Adrenal gland (tissue), 12 donors: ENCODE results near the gene SUN5. TPM values are rescaled to one million over a fixed set of nuclear protein-coding genes. Genes with fewer than 3 reads are reported as not detected.

Source experiments
- DNase-seq, 7 donors: peaks; one replicate each; pipeline ENCODE4 v3.0.0-alpha.2; 2019 to 2020
- H3K27ac ChIP-seq, 5 donors: fragments of 200-600 bp; sonication (generic) in 4 of 5; 1 replicate in 3 of 5; 2 replicates in 2 of 5; pipeline versions ENCODE4 v1.5.1 to v1.8.0; 2016 to 2020; ENCODE audit warnings: mild to moderate bottlenecking in 1 of 5
- H3K27me3 ChIP-seq: fragments of 200-600 bp; 2 replicates; pipeline ENCODE4 v1.8.0; 2021
- H3K36me3 ChIP-seq, 2 donors: fragments of 200-600 bp; replicated peaks in 1 of 2; 1 replicate in 1 of 2; 2 replicates in 1 of 2; pipeline versions ENCODE4 v1.5.1 to v1.8.0; 2018 to 2022
- H3K4me1 ChIP-seq, 2 donors: fragments of 200-600 bp; replicated peaks in 1 of 2; 1 replicate in 1 of 2; 2 replicates in 1 of 2; pipeline versions ENCODE4 v1.5.1 to v1.8.0; 2018 to 2021
- H3K4me3 ChIP-seq, 4 donors: fragments of 200-600 bp; sonication (generic) in 3 of 4; one replicate each; pipeline ENCODE4 v1.5.1; 2016 to 2018
- H3K9me3 ChIP-seq, 3 donors: fragments of 200-600 bp; sonication (generic) in 1 of 3; replicated peaks in 1 of 3; 1 replicate in 2 of 3; 2 replicates in 1 of 3; pipeline versions ENCODE4 v1.5.1 to v1.8.0; 2016 to 2021
- POLR2A ChIP-seq, 2 donors: fragments of 450-650 bp; IDR thresholded peaks; one replicate each; pipeline ENCODE4 v1.6.1; 2017; ENCODE audit warnings: antibody characterized with exemption in 2 of 2, mild to moderate bottlenecking in 2 of 2, moderate library complexity in 1 of 2
- WGBS, 4 donors: extraction: QIAGEN DNeasy Blood & Tissue Kit in 2 of 4; methylation state at CpG; one replicate each; pipeline versions ENCODE4 v1.1.5 to v1.1.7; 2013 to 2017; 5-methylcytosine and 5-hydroxymethylcytosine counted together
- intact Hi-C, 2 donors: fragments of 100-400 bp; cut with DNase I; formaldehyde crosslinking; loops; one replicate each; pipeline versions ENCODE4 v1.14.1 to v1.15.0; 2022 to 2023
- polyA plus RNA-seq, 3 donors: library from polyadenylated mRNA; stranded (reverse); fragments of 200-250 nt in 2 of 3; fragments of 350-450 nt in 1 of 3; fragmentation: Illumina TruSeq in 1 of 3; extraction: RNeasy Lipid Tissue Mini Kit (QIAGEN cat#74804) in 1 of 3; gene quantifications; one replicate each; pipeline ENCODE4 v1.2.3, GENCODE V29; 2013 to 2014
- total RNA-seq, 9 donors: library from RNA; depleted of rRNA in 4 of 9; stranded (reverse); fragments of >200 nt in 4 of 9; fragments of 120-200 nt in 1 of 9; fragmentation: NEBNext Ultra II Directional in 1 of 9; extraction: Animal tissue kit (Norgen Biotek cat#: 25700) in 1 of 9; gene quantifications; one replicate each; pipeline versions ENCODE4 v1.1.0 to v1.2.4, GENCODE V29; 2013 to 2023
- TF ChIP-seq, protein P1 (sequence below), 6 experiments: fragments of 450-650 bp in 4 of 6; fragments of 200-600 bp in 2 of 6; sonication (generic) in 1 of 6; IDR thresholded peaks; 1 replicate in 5 of 6; 2 replicates in 1 of 6; pipeline versions ENCODE4 v1.5.1 to v1.8.0; 2016 to 2021; ENCODE audit warnings: antibody characterized with exemption in 6 of 6, mild to moderate bottlenecking in 2 of 6, moderate library complexity in 1 of 6
- donor health status: healthy with polysubstance abuse.
- donor health status: Bipolar disorder and iron deficiency.
- donor health status: DM: yes; HTN: yes; CAD: no.
- donor health status: DM: no; HTN: no; CAD: no.
- donor health status: DM: no; HTN: no; CAD: no.
- donor health status: DM: yes; HTN: yes; CAD: no.

SUN5 gene
- total and polyA plus RNA-seq, 12 donors: not detected

DNA sequence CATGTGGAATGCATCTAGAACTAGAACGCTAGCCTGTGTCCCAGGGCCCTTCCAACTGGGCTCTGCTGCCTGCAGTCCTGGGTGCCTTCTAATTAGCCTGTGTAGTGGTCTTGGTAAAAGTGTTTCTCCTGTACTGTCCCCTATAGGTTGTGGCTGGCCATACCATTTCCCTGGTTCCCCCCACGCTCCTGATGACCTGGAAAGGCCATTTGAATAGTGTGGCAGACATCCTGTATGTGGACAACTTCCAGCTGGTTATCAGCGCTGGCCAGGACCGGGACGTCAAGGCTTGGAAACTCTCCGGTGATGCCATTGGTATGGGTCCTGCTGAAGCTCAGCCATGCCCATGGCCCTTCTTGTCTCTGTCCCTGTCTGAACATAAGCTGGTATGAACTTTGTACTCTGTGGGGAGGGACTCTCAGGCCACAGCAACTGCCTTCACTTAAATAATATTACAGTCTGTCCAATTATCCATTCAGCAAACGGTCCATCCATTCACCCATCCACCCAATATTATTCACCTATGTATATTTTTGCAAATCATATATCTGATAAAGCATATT, 60.7 kb downstream of the SUN5 start:
- intact Hi-C loops: no loop called here
- Histone ChIP-seq H3K4me1 (no peaks in the 10 kb centered on the region), H3K9me3 (no peaks in the 10 kb centered on the region), H3K27me3 (no peaks in the 10 kb centered on the region), H3K36me3 (no peaks in the 10 kb centered on the region), H3K4me3 (no peak overlapping the region), H3K27ac (no peak overlapping the region)
- no peak for DNase-seq
- no peak for TF ChIP-seq POLR2A (IDR thresholded peaks at IDR 0.05)
- TF ChIP-seq, protein P1, sequence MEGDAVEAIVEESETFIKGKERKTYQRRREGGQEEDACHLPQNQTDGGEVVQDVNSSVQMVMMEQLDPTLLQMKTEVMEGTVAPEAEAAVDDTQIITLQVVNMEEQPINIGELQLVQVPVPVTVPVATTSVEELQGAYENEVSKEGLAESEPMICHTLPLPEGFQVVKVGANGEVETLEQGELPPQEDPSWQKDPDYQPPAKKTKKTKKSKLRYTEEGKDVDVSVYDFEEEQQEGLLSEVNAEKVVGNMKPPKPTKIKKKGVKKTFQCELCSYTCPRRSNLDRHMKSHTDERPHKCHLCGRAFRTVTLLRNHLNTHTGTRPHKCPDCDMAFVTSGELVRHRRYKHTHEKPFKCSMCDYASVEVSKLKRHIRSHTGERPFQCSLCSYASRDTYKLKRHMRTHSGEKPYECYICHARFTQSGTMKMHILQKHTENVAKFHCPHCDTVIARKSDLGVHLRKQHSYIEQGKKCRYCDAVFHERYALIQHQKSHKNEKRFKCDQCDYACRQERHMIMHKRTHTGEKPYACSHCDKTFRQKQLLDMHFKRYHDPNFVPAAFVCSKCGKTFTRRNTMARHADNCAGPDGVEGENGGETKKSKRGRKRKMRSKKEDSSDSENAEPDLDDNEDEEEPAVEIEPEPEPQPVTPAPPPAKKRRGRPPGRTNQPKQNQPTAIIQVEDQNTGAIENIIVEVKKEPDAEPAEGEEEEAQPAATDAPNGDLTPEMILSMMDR (IDR thresholded peaks at IDR 0.05): no peak
- 73 to 83% (median 80%) methylated on average over 6 to 7 of the region's 7 CpGs for WGBS, 4 donors

DNA sequence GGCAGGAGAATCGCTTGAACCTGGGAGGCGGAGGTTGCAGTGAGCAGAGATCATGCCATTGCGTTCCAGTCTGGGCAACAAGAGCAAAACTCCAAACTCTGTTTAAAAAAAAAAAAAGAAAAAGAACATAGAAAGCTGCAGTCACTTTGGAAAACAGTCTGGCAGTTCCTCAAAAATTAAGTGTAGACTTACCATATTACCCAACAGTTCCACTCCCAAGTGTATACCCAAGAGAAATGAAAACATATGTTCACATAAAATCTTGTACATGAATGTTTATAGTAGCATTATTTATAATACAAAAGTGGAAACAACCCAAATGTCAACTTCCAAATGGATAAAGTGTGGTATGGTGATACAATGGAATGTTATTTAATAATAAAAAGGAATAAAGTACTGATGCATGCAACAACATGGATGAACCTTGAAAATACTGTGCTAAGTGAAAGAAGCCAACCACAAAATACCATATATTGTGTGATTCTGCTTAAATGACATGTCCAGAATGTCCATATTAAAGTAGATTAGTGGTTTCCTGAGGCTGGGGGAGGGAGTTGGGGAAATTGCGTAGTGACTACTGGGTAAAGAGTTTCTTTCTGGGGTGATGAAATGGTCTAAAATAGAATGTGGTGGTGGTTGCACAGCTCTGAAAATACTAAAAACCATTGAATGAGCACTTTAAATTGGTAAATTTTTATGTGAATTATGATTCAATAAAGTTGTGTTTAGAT, 62.9 kb downstream of the SUN5 start:
- 70 to 90% (median 72%) methylated on average over 4 of the region's 4 CpGs for WGBS, 4 donors
- TF ChIP-seq, protein P1 (IDR thresholded peaks at IDR 0.05): no peak
- TF ChIP-seq POLR2A (IDR thresholded peaks at IDR 0.05): no peak
- H3K36me3 ChIP-seq: no peaks in the 10 kb centered on the region
- peaks cover 4% of the 10 kb centered on the region for H3K27me3 ChIP-seq
- H3K27ac ChIP-seq: no peak overlapping the region
- H3K9me3 ChIP-seq: no peaks in the 10 kb centered on the region
- intact Hi-C loops: no loop called here
- no peaks in the 10 kb centered on the region for H3K4me1 ChIP-seq
- H3K4me3 ChIP-seq: no peak overlapping the region
- no peak for DNase-seq

DNA sequence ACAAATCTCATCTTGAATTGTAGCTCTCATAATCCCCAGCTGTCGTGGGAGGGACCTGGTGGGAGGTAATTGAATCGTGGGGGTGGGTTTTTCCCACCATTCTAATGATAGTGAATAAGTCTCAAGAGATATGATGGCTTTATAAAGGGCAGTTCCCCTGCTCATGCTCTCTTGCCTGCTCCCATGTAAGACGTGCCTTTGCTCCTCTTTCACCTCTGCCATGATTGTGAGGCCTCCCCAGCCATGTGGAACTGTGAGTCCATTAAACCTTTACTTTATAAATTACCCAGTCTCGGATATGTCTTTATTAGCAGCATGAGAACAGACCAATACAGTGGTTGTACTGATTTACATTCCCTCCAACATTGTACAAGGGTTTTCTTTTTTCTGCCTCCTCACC, 69.7 kb downstream of the SUN5 start:
- H3K36me3 ChIP-seq: no peaks in the 10 kb centered on the region
- no peaks in the 10 kb centered on the region for H3K9me3 ChIP-seq
- H3K27me3 ChIP-seq: peaks cover 4% of the 10 kb centered on the region
- TF ChIP-seq POLR2A (IDR thresholded peaks at IDR 0.05): no peak
- TF ChIP-seq, protein P1 (IDR thresholded peaks at IDR 0.05): no peak
- 47 to 64% (median 56%) methylated on average over 4 of the region's 4 CpGs for WGBS, 4 donors
- intact Hi-C loops: no loop called here
- no peak overlapping the region for H3K27ac ChIP-seq
- H3K4me1 ChIP-seq: no peaks in the 10 kb centered on the region
- DNase-seq: no peak
- no peak overlapping the region for H3K4me3 ChIP-seq

Other genes with a start within 250 kb of the SUN5 start
- 1 to 10 TPM in 4 of 9 donors, under 1 TPM in 4, not detected in 1; 0.12 to 1.8 (median 0.94) TPM for gene DNMT3B, start 242.0 kb downstream of the SUN5 start, total RNA-seq
- 1 to 10 TPM in 1 of 3 donors, under 1 TPM in 2; 0.44 to 2.0 (median 0.81) TPM for gene DNMT3B, start 242.0 kb downstream of the SUN5 start, polyA plus RNA-seq
- 10 to 100 TPM; 47.5 to 92.0 (median 61.1) TPM for gene MAPRE1, start 184.5 kb downstream of the SUN5 start, total RNA-seq
- gene MAPRE1, start 184.5 kb downstream of the SUN5 start, polyA plus RNA-seq: 10 to 100 TPM; 22.3 to 97.3 (median 22.4) TPM
- gene EFCAB8, start 145.5 kb downstream of the SUN5 start, total RNA-seq: under 1 TPM in 2 of 9 donors, not detected in 7; 0.06 to 0.07 TPM
- gene EFCAB8, start 145.5 kb downstream of the SUN5 start, polyA plus RNA-seq: under 1 TPM in 2 of 3 donors, not detected in 1; 0.03 to 0.40 TPM
- gene BPIFB2, start 3.3 kb upstream of the SUN5 start, total RNA-seq: under 1 TPM in 1 of 9 donors, not detected in 8; 0.15 TPM
- gene BPIFB2, start 3.3 kb upstream of the SUN5 start, polyA plus RNA-seq: not detected
- gene BPIFB6, start 27.2 kb upstream of the SUN5 start, total RNA-seq: not detected
- gene BPIFB6, start 27.2 kb upstream of the SUN5 start, polyA plus RNA-seq: not detected
- gene BPIFB3, start 49.5 kb upstream of the SUN5 start, total RNA-seq: not detected
- gene BPIFB3, start 49.5 kb upstream of the SUN5 start, polyA plus RNA-seq: not detected
- not detected for gene BPIFB4, start 75.2 kb upstream of the SUN5 start, total RNA-seq
- gene BPIFB4, start 75.2 kb upstream of the SUN5 start, polyA plus RNA-seq: under 1 TPM in 1 of 3 donors, not detected in 2; 0.07 TPM
- gene BPIFA2, start 163.7 kb upstream of the SUN5 start, total RNA-seq: not detected
- gene BPIFA2, start 163.7 kb upstream of the SUN5 start, polyA plus RNA-seq: not detected
- gene BPIFA3, start 212.9 kb upstream of the SUN5 start, total RNA-seq: not detected
- gene BPIFA3, start 212.9 kb upstream of the SUN5 start, polyA plus RNA-seq: not detected
- not detected for gene BPIFA1, start 231.6 kb upstream of the SUN5 start, total RNA-seq
- not detected for gene BPIFA1, start 231.6 kb upstream of the SUN5 start, polyA plus RNA-seq